Endothelial cell of umbilical vein (primary cell): ENCODE data around the gene CLCN2.

ENCODE experiments used
- CTCF ChIP-seq, 2 donors: IDR thresholded peaks; 1 replicate in 1 of 2; 2 replicates in 1 of 2; pipeline ENCODE4 v1.5.1; 2011; ENCODE audit warnings: low read length in 2 of 2, mild to moderate bottlenecking in 2 of 2, moderate library complexity in 2 of 2, control low read depth in 1 of 2, inconsistent platforms in 1 of 2, low read depth in 1 of 2; ENCODE audit not compliant: insufficient read depth in 1 of 2; ENCODE audit errors: extremely low read depth in 1 of 2
- EZH2 ChIP-seq: IDR thresholded peaks from 2 replicates; pipeline ENCODE4 v1.6.1; 2012; ENCODE audit warnings: borderline replicate concordance, low read depth, mild to moderate bottlenecking, moderate library complexity, low read length, inconsistent platforms; ENCODE audit not compliant: severe bottlenecking
- FOS ChIP-seq: IDR thresholded peaks from 2 replicates; pipeline ENCODE4 v1.6.1; 2011; ENCODE audit warnings: mild to moderate bottlenecking, low read length, moderate library complexity, borderline replicate concordance; ENCODE audit not compliant: insufficient read depth
- GATA2 ChIP-seq: IDR thresholded peaks from 2 replicates; pipeline ENCODE4 v1.7.0; 2011; ENCODE audit warnings: low read depth, mild to moderate bottlenecking, moderate library complexity, mixed read lengths, low read length; ENCODE audit not compliant: insufficient read length, insufficient read depth
- JUN ChIP-seq: IDR thresholded peaks from 2 replicates; pipeline ENCODE4 v1.6.1; 2011; ENCODE audit warnings: borderline replicate concordance, low read depth; ENCODE audit not compliant: insufficient read length, insufficient read depth
- MYC ChIP-seq: IDR thresholded peaks from one replicate; pipeline ENCODE4 v1.6.1; 2011; ENCODE audit warnings: mild to moderate bottlenecking, low read depth, low read length
- POLR2A ChIP-seq: IDR thresholded peaks from 2 replicates; pipeline ENCODE4 v1.6.1; 2012; ENCODE audit warnings: low read depth, mild to moderate bottlenecking, control low read depth, low read length
- POLR2AphosphoS5 ChIP-seq: IDR thresholded peaks from 2 replicates; pipeline ENCODE4 v1.6.1; 2012; ENCODE audit warnings: low read depth, mild to moderate bottlenecking, control low read depth, low read length, moderate library complexity; ENCODE audit not compliant: insufficient read depth
- TF ChIP-seq, protein P1 (sequence below): IDR thresholded peaks from 2 replicates; pipeline ENCODE4 v1.6.1; 2011; ENCODE audit not compliant: insufficient read depth, insufficient read length

GRCh38 chr3:184391266-184391665 lies 29.9 kb upstream of the CLCN2 start:
- TF ChIP-seq CTCF (IDR thresholded peaks at IDR 0.05; ENCODE audit: extremely low read depth in 1 of 2, insufficient read depth in 1 of 2, low read depth in 1 of 2, low read length in 2 of 2) = no peak
- TF ChIP-seq POLR2A = no peak
- no peak for TF ChIP-seq MYC
- TF ChIP-seq JUN = no peak
- no peak for TF ChIP-seq EZH2
- TF ChIP-seq POLR2AphosphoS5 = no peak
- TF ChIP-seq, protein P1, sequence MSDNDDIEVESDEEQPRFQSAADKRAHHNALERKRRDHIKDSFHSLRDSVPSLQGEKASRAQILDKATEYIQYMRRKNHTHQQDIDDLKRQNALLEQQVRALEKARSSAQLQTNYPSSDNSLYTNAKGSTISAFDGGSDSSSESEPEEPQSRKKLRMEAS = no peak
- TF ChIP-seq GATA2 = no peak
- TF ChIP-seq FOS = no peak
